Choroid plexus epithelial cell (primary cell): ENCODE results near the gene CEP164.

Experiments used
- DNase-seq: peaks from one replicate; pipeline ENCODE4 v3.0.0-alpha.2; 2010; ENCODE audit warnings: low read depth
- H3K4me3 ChIP-seq: 2 replicates; pipeline ENCODE4 v1.5.1; 2011; ENCODE audit warnings: low read depth, mild to moderate bottlenecking, control low read depth, low read length, moderate library complexity
- CTCF ChIP-seq: conservative IDR thresholded peaks from 2 replicates; pipeline ENCODE4 v1.5.1; 2011; ENCODE audit warnings: low read depth, mild to moderate bottlenecking, control low read depth, inconsistent platforms, low read length, moderate library complexity

The CEP164 gene

GRCh38 chr11:117428856-117429229, 101.2 kb downstream of the CEP164 start:
- no peak overlapping the region for H3K4me3 ChIP-seq
- DNase-seq = no peak
- no peak for TF ChIP-seq CTCF

- no peak for TF ChIP-seq CTCF
- H3K4me3 ChIP-seq = no peak overlapping the region
- DNase-seq = no peak
These were observed 102.8 kb downstream of the CEP164 start for GRCh38 chr11:117430293-117430955.

- no peak for TF ChIP-seq CTCF
- DNase-seq = no peak
- no peak overlapping the region for H3K4me3 ChIP-seq
These were observed 103.8 kb downstream of the CEP164 start for GRCh38 chr11:117431436-117431835.

- DNase-seq = no peak
- TF ChIP-seq CTCF = no peak
- H3K4me3 ChIP-seq = no peak overlapping the region
These were observed 106.1 kb downstream of the CEP164 start for GRCh38 chr11:117433717-117434116.

- no peak for DNase-seq
- no peak for TF ChIP-seq CTCF
- H3K4me3 ChIP-seq = no peak overlapping the region
These were observed 106.8 kb downstream of the CEP164 start for GRCh38 chr11:117434481-117434880.

GRCh38 chr11:117435326-117435725, 107.7 kb downstream of the CEP164 start:
- no peak overlapping the region for H3K4me3 ChIP-seq

More at GRCh38 chr11:117435326-117435725, 107.7 kb downstream of the CEP164 start:
- no peak for TF ChIP-seq CTCF
- DNase-seq = no peak
